Testis (tissue), 3 donors: ENCODE data around the gene METTL27. TPM values are rescaled to one million over a fixed set of nuclear protein-coding genes. Genes with fewer than 3 reads are reported as not detected.
"Not testable (repeated sequence)": the region's sequence is repeated elsewhere in the genome, so short reads cannot be mapped to it uniquely, and the experiment has no call there.

Experiments used
- DNase-seq: peaks from one replicate; pipeline ENCODE4 v3.0.0-alpha.2; 2019
- H3K27ac ChIP-seq, 2 donors: fragments of 200-600 bp; sonication (generic); one replicate each; pipeline ENCODE4 v1.5.1; 2019
- H3K27me3 ChIP-seq: fragments of 200-600 bp; sonication (generic); one replicate; pipeline ENCODE4 v1.5.1; 2019
- H3K36me3 ChIP-seq: fragments of 200-600 bp; sonication (generic); one replicate; pipeline ENCODE4 v1.5.1; 2017; ENCODE audit warnings: low read depth; ENCODE audit errors: missing control alignments
- H3K4me1 ChIP-seq: fragments of 200-600 bp; sonication (generic); one replicate; pipeline ENCODE4 v1.5.1; 2019
- H3K4me3 ChIP-seq, 2 donors: fragments of 200-600 bp; sonication (generic); one replicate each; pipeline ENCODE4 v1.5.1; 2017 to 2019
- H3K9me3 ChIP-seq: fragments of 200-600 bp; sonication (generic); one replicate; pipeline ENCODE4 v1.5.1; 2017
- POLR2A ChIP-seq: fragments of 450-650 bp; IDR thresholded peaks from one replicate; pipeline ENCODE4 v1.6.1; 2017; ENCODE audit warnings: antibody characterized with exemption, mild to moderate bottlenecking, moderate library complexity
- WGBS, 2 donors: methylation state at CpG; one replicate each; pipeline ENCODE4 v1.1.5; 2018; 5-methylcytosine and 5-hydroxymethylcytosine counted together
- intact Hi-C: fragments of 100-400 bp; cut with DNase I; formaldehyde crosslinking; loops from one replicate; pipeline ENCODE4 v1.15.1; 2023; ENCODE audit warnings: low total_unique reads
- polyA plus RNA-seq: library from polyadenylated mRNA; stranded (reverse); fragments of 350-450 nt; fragmentation: Illumina TruSeq; extraction: RNeasy Lipid Tissue Mini Kit (QIAGEN cat#74804); gene quantifications from one replicate; pipeline ENCODE4 v1.2.3, GENCODE V29; 2014; ENCODE audit warnings: low read depth, low replicate concordance; ENCODE audit not compliant: insufficient read depth
- total RNA-seq, 2 donors: library from RNA; depleted of rRNA; stranded (reverse); fragments of >200 nt; gene quantifications; one replicate each; pipeline ENCODE4 v1.2.3, GENCODE V29; 2016
- TF ChIP-seq, protein P1 (sequence below), 3 experiments: fragments of 450-650 bp in 2 of 3; fragments of 200-600 bp in 1 of 3; sonication (generic) in 1 of 3; IDR thresholded peaks; one replicate each; pipeline ENCODE4 v1.5.1; 2016 to 2019; ENCODE audit warnings: antibody characterized with exemption in 3 of 3, mild to moderate bottlenecking in 2 of 3, moderate library complexity in 1 of 3

METTL27 gene
- total and polyA plus RNA-seq, 3 donors from 2014 or later = 3.5 to 5.6 (median 3.7) TPM

GRCh38 chr7:73801577-73801976 is 40.7 kb downstream of the METTL27 start:
- 49 to 73% methylated on average over 1 of the region's 1 CpG for WGBS, 2 donors

GRCh38 chr7:73799282-73800141 is 42.8 kb downstream of the METTL27 start:
- no peak for DNase-seq
- TF ChIP-seq, protein P1, sequence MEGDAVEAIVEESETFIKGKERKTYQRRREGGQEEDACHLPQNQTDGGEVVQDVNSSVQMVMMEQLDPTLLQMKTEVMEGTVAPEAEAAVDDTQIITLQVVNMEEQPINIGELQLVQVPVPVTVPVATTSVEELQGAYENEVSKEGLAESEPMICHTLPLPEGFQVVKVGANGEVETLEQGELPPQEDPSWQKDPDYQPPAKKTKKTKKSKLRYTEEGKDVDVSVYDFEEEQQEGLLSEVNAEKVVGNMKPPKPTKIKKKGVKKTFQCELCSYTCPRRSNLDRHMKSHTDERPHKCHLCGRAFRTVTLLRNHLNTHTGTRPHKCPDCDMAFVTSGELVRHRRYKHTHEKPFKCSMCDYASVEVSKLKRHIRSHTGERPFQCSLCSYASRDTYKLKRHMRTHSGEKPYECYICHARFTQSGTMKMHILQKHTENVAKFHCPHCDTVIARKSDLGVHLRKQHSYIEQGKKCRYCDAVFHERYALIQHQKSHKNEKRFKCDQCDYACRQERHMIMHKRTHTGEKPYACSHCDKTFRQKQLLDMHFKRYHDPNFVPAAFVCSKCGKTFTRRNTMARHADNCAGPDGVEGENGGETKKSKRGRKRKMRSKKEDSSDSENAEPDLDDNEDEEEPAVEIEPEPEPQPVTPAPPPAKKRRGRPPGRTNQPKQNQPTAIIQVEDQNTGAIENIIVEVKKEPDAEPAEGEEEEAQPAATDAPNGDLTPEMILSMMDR (IDR thresholded peaks at IDR 0.05) = no peak
- TF ChIP-seq POLR2A = no peak
- no peak overlapping the region for H3K27ac ChIP-seq
- H3K27me3 ChIP-seq = no peaks in the 10 kb centered on the region
- WGBS, 2 donors = 70 to 74% methylated on average over 10 of the region's 10 CpGs
- intact Hi-C loops = no loop called here
- H3K4me1 ChIP-seq = no peaks in the 10 kb centered on the region
- H3K36me3 ChIP-seq = no peaks in the 10 kb centered on the region
- no peaks in the 10 kb centered on the region for H3K9me3 ChIP-seq
- no peak overlapping the region for H3K4me3 ChIP-seq

More at GRCh38 chr7:73801577-73801976, 40.7 kb downstream of the METTL27 start:
- no peaks in the 10 kb centered on the region for H3K36me3 ChIP-seq
- H3K4me1 ChIP-seq = no peaks in the 10 kb centered on the region
- no peak for DNase-seq
- TF ChIP-seq POLR2A = no peak
- TF ChIP-seq, protein P1 (IDR thresholded peaks at IDR 0.05) = no peak
- H3K9me3 ChIP-seq = no peaks in the 10 kb centered on the region
- intact Hi-C loops = no loop called here
- no peaks in the 10 kb centered on the region for H3K27me3 ChIP-seq
- no peak overlapping the region for H3K4me3 ChIP-seq
- no peak overlapping the region for H3K27ac ChIP-seq

GRCh38 chr7:73797176-73797575 is 45.1 kb downstream of the METTL27 start:
- H3K27me3 ChIP-seq, H3K27ac ChIP-seq, H3K36me3 ChIP-seq, H3K4me3 ChIP-seq, H3K4me1 ChIP-seq, DNase-seq, H3K9me3 ChIP-seq, intact Hi-C loops: not testable (repeated sequence)
- WGBS, 2 donors = 96% methylated on average over 10 of the region's 34 CpGs; no CpG with 5 or more reads in 1 of the 2 donors

DNA sequence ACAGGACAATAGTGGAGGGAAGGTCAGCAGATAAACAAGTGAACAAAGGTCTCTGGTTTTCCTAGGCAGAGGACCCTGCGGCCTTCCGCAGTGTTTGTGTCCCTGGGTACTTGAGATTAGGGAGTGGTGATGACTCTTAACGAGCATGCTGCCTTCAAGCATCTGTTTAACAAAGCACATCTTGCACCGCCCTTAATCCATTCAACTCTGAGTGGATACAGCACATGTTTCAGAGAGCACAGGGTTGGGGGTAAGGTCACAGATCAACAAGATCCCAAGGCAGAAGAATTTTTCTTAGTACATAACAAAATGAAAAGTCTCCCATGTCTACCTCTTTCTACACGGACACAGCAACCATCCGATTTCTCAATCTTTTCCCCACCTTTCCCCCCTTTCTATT is 45.7 kb downstream of the METTL27 start:
- H3K36me3 ChIP-seq, H3K4me3 ChIP-seq, H3K27ac ChIP-seq, H3K4me1 ChIP-seq, DNase-seq, H3K9me3 ChIP-seq, H3K27me3 ChIP-seq, intact Hi-C loops: not testable (repeated sequence)
- 38 to 70% methylated on average over 3 to 4 of the region's 6 CpGs for WGBS, 2 donors

DNA sequence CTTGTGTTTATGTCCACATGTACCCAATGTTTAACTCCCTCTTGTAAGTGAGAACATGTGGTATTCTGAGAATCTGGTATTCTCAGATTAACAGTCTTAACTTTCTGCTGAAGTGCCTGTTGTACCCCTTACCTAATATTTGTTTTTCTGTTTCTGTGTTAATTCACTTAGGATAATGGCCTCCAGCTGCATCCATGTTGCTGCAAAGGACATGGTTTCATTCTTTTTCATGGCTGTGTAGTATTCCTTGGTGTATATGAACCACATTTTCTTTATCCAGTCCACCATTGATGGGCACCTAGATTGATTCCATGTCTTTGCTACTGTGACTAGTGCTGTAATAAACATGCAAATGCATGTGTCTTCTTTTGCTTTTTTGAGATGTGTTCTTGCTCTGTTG is 47.1 kb downstream of the METTL27 start:
- H3K9me3 ChIP-seq, H3K4me3 ChIP-seq, H3K36me3 ChIP-seq, DNase-seq, H3K4me1 ChIP-seq, H3K27me3 ChIP-seq, H3K27ac ChIP-seq: not testable (repeated sequence)
- intact Hi-C loops = loop anchor here (2.0 kb wide), 1 partner anchor 18 kb away; no protein-coding TSS in a partner anchor

DNA sequence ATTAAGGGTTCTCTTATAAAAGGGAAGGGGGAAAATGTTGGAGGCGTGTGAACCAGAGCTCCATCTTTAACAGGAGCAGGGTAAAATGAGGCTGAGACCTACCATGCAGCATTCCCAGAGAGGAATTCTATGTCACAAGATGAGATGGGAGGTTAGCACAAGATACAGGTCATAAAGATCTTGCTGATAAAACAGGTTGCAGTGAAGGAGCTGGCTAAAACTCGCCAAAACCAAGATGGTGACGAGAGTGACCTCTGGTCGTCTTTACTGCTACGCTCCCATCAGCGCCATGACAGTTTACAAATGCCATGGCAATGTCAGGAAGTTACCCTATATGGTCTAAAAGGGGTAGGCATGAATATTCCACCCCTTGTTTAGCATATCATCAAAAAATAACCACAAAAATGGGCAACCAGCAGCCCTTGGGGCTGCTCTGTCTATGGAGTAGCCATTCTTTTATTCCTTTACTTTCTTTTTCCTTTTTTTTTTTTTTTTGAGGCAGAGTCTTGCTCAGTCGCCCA is 51.1 kb downstream of the METTL27 start:
- H3K4me1 ChIP-seq, intact Hi-C loops, H3K9me3 ChIP-seq, H3K27ac ChIP-seq, H3K27me3 ChIP-seq, DNase-seq, H3K36me3 ChIP-seq: not testable (repeated sequence)
- WGBS, 2 donors = 69 to 70% methylated on average over 7 of the region's 7 CpGs
- peak overlapping the region in 1 of 2 donors; percentile 11 for H3K4me3 ChIP-seq
